SU-DHL-6 (cell line): ENCODE data around the gene PLEKHB2.
"Not testable (repeated sequence)": the region's sequence is repeated elsewhere in the genome, so short reads cannot be mapped to it uniquely, and the experiment has no call there.

ENCODE experiments used
- H2AFZ ChIP-seq: fragments of 200-600 bp; sonication (generic); 2 replicates; pipeline ENCODE4 v1.6.1; 2014; ENCODE audit warnings: low read depth, mild to moderate bottlenecking, moderate library complexity, mixed read lengths, antibody characterized with exemption, low read length; ENCODE audit not compliant: severe bottlenecking
- H3F3A ChIP-seq: fragments of 200-600 bp; shearing (Covaris generic); 2 replicates; pipeline ENCODE4 v1.6.0; 2016; ENCODE audit warnings: antibody characterized with exemption, mild to moderate bottlenecking; ENCODE audit not compliant: insufficient read depth
- H3K27ac ChIP-seq: fragments of 200-600 bp; sonication (generic); 2 replicates; pipeline ENCODE4 v1.5.1; 2016; ENCODE audit warnings: low read depth, mild to moderate bottlenecking, low read length, moderate library complexity, mixed read lengths
- H3K27me3 ChIP-seq: fragments of 200-600 bp; sonication (generic), shearing (Covaris generic); 2 replicates; pipeline ENCODE4 v1.6.0; 2014; ENCODE audit warnings: mild to moderate bottlenecking, low read length
- H3K36me3 ChIP-seq: fragments of 200-600 bp; sonication (generic); 2 replicates; pipeline ENCODE4 v1.6.1; 2014; ENCODE audit warnings: mild to moderate bottlenecking, low read length, mixed read lengths
- H3K4me2 ChIP-seq: fragments of 300-600, 200-600 bp; shearing (Covaris generic), sonication (generic); 2 replicates; pipeline ENCODE4 v1.6.0; 2014; ENCODE audit warnings: low read length, low read depth, mild to moderate bottlenecking; ENCODE audit not compliant: poor library complexity, severe bottlenecking
- H3K4me3 ChIP-seq: fragments of 200-600 bp; sonication (generic); 2 replicates; pipeline ENCODE4 v1.5.1; 2014; ENCODE audit warnings: antibody characterized with exemption, low read length, mild to moderate bottlenecking, mixed read lengths; ENCODE audit not compliant: insufficient read depth, poor library complexity, severe bottlenecking
- H3K79me2 ChIP-seq: fragments of 200-600 bp; sonication (generic); 2 replicates; pipeline ENCODE4 v1.6.1; 2014; ENCODE audit warnings: mild to moderate bottlenecking, low read length, moderate library complexity; ENCODE audit not compliant: insufficient read depth
- H3K9ac ChIP-seq: fragments of 200-600 bp; sonication (generic); 2 replicates; pipeline ENCODE4 v1.7.0; 2014; ENCODE audit warnings: mild to moderate bottlenecking, low read length
- H3K9me2 ChIP-seq: fragments of 200-600 bp; sonication (generic); replicated peaks from 2 replicates; pipeline ENCODE4 v1.6.1; 2014; ENCODE audit warnings: low read length; ENCODE audit not compliant: insufficient read depth
- H3K9me3 ChIP-seq: fragments of 200-600 bp; sonication (generic); 2 replicates; pipeline ENCODE4 v1.6.1; 2014; ENCODE audit warnings: low read length, mixed read lengths; ENCODE audit not compliant: insufficient read depth
- H4K20me1 ChIP-seq: fragments of 200-600 bp; sonication (generic); 2 replicates; pipeline ENCODE4 v1.6.1; 2014; ENCODE audit warnings: low read depth, mild to moderate bottlenecking, antibody characterized with exemption, low read length, moderate library complexity, mixed read lengths
- CTCF ChIP-seq: fragments of 200-600 bp; sonication (generic); IDR thresholded peaks from one replicate; pipeline ENCODE4 v1.5.1; 2017; ENCODE audit warnings: antibody characterized with exemption, mild to moderate bottlenecking, low read length, moderate library complexity; ENCODE audit not compliant: insufficient read depth, poor library complexity, severe bottlenecking
- EZH2phosphoT487 ChIP-seq: fragments of 200-600 bp; sonication (generic), shearing (Covaris generic); conservative IDR thresholded peaks from 2 replicates; pipeline ENCODE4 v1.6.1; 2018; ENCODE audit warnings: mild to moderate bottlenecking, antibody characterized with exemption, low read length, moderate library complexity, mixed read lengths

Gene PLEKHB2

GRCh38 chr2:131156452-131157149 is 51.5 kb downstream of the PLEKHB2 start:
- Histone ChIP-seq H3K27me3 (no peaks in the 10 kb centered on the region), H3K79me2 (no peaks in the 10 kb centered on the region), H3F3A (no peaks in the 10 kb centered on the region), H3K9ac (no peak overlapping the region), H3K27ac (no peak overlapping the region), H3K36me3 (no peaks in the 10 kb centered on the region), H2AFZ (no peak overlapping the region), H3K9me3 (no peaks in the 10 kb centered on the region), H4K20me1 (no peaks in the 10 kb centered on the region), H3K4me2 (no peak overlapping the region), H3K9me2 (no peaks in the 10 kb centered on the region), H3K4me3 (no peak overlapping the region)
- TF ChIP-seq EZH2phosphoT487: no peak
- TF ChIP-seq CTCF: no peak

GRCh38 chr2:131165562-131165961 is 60.4 kb downstream of the PLEKHB2 start:
- not testable (repeated sequence) for H2AFZ ChIP-seq, H3F3A ChIP-seq, H3K9ac ChIP-seq, H3K27me3 ChIP-seq, H3K27ac ChIP-seq, H3K36me3 ChIP-seq, H3K9me2 ChIP-seq, H3K4me2 ChIP-seq, H3K79me2 ChIP-seq, H3K9me3 ChIP-seq, H3K4me3 ChIP-seq, H4K20me1 ChIP-seq

GRCh38 chr2:131168538-131168937 is 63.4 kb downstream of the PLEKHB2 start:
- Histone ChIP-seq H2AFZ (no peak overlapping the region), H4K20me1 (no peaks in the 10 kb centered on the region), H3K4me2 (no peak overlapping the region), H3F3A (no peaks in the 10 kb centered on the region), H3K9me2 (no peaks in the 10 kb centered on the region), H3K9me3 (no peaks in the 10 kb centered on the region), H3K79me2 (no peaks in the 10 kb centered on the region), H3K4me3 (no peak overlapping the region), H3K9ac (no peak overlapping the region), H3K36me3 (no peaks in the 10 kb centered on the region), H3K27me3 (no peaks in the 10 kb centered on the region), H3K27ac (no peak overlapping the region)
- TF ChIP-seq CTCF (no peak), EZH2phosphoT487 (no peak)

DNA sequence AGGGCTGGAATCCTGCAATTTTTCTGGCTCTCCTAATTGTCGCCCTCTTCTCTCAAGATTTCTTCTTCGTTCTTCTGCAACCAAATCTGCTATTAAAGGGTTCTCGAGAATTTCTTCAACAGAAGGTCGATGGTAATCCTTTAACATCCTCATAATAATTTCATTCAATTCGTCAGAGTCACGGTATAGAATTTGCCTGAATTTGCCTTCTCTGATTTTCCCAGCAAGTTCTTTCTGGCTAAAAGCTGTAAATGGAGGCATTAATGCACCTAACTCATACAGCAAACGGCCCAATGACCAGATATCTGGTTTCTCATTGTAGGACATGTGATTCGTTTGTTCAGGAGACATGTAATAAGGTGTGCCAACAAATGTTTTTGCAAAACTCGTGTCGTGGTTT is 72.9 kb downstream of the PLEKHB2 start:
- H3K36me3 ChIP-seq, H3K9me3 ChIP-seq, H3F3A ChIP-seq, H2AFZ ChIP-seq, H3K9me2 ChIP-seq, H3K79me2 ChIP-seq, H4K20me1 ChIP-seq, H3K4me3 ChIP-seq, H3K9ac ChIP-seq, H3K27me3 ChIP-seq, H3K4me2 ChIP-seq, H3K27ac ChIP-seq: not testable (repeated sequence)

GRCh38 chr2:131178721-131179418 is 73.7 kb downstream of the PLEKHB2 start:
- not testable (repeated sequence) for H4K20me1 ChIP-seq, H3K79me2 ChIP-seq, H3K9me2 ChIP-seq, H3K27me3 ChIP-seq, H3K9me3 ChIP-seq, H3K27ac ChIP-seq, H3K36me3 ChIP-seq, H2AFZ ChIP-seq, H3K9ac ChIP-seq, H3K4me2 ChIP-seq, H3K4me3 ChIP-seq, H3F3A ChIP-seq

GRCh38 chr2:131181451-131181850 is 76.3 kb downstream of the PLEKHB2 start:
- H2AFZ ChIP-seq, H3K9me2 ChIP-seq, H3K27me3 ChIP-seq, H3K4me3 ChIP-seq, H3K9ac ChIP-seq, H3K4me2 ChIP-seq, H3F3A ChIP-seq, H3K9me3 ChIP-seq, H3K27ac ChIP-seq, H4K20me1 ChIP-seq, H3K79me2 ChIP-seq, H3K36me3 ChIP-seq: not testable (repeated sequence)
